ENCODE data around the gene HDAC4. TPM values are rescaled to one million over a fixed set of nuclear protein-coding genes. Genes with fewer than 3 reads are reported as not detected.

The HDAC4 gene
- total and polyA plus RNA-seq, 9 of the 15 experiments (the other 6 are each of a cell fraction or from before 2014, with no cell fraction given), result 0.11 to 20.2 (median 4.0) TPM

DNA sequence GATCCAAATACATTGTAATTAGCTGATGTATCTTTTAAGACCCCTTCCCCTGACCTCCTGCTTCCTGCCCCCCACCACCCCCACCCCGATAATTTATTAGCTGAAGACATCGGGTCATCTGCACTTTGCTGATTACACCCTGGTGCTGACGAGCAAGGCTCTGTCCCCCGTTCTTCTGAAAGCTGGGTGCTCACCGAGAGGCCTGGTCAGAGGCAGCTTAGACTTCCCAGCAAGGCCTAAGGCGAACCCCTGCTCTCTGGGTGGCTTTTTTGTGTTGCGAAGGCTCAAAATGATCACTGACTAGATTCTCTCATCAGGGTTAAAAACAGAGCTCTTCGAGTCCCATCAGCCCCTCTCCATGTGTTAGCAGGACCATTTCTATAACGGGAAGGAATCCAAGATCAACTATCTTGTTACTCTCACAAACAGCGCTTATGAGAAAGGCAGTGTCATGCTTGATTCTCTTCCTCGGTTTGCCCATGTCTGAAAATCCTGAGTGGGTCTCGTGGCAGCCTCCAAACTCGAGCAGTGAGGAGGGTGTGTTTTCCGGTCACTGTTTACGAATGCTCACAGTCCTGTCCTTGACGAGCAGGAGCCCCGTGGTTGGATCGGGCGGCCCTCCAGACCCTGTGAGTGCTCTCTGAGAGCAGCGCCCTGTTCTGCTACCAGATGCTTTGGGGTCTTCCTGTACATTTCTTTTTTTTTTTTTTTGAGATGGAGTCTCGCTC is 201.6 kb downstream of the HDAC4 start (continued):
- TF ChIP-seq, protein P1, sequence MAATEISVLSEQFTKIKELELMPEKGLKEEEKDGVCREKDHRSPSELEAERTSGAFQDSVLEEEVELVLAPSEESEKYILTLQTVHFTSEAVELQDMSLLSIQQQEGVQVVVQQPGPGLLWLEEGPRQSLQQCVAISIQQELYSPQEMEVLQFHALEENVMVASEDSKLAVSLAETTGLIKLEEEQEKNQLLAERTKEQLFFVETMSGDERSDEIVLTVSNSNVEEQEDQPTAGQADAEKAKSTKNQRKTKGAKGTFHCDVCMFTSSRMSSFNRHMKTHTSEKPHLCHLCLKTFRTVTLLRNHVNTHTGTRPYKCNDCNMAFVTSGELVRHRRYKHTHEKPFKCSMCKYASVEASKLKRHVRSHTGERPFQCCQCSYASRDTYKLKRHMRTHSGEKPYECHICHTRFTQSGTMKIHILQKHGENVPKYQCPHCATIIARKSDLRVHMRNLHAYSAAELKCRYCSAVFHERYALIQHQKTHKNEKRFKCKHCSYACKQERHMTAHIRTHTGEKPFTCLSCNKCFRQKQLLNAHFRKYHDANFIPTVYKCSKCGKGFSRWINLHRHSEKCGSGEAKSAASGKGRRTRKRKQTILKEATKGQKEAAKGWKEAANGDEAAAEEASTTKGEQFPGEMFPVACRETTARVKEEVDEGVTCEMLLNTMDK (IDR thresholded peaks at IDR 0.05; ENCODE audit: borderline replicate concordance, insufficient read depth, low read depth, low read length, poor library complexity, severe bottlenecking), result no peak
- TF ChIP-seq KDM2B (CRISPR knock-in tag; IDR thresholded peaks at IDR 0.05) (no peak), PURB (CRISPR knock-in tag; IDR thresholded peaks at IDR 0.05; ENCODE audit: low read depth) (no peak), ELF2 (CRISPR knock-in tag; IDR thresholded peaks at IDR 0.05) (no peak)

GRCh38 chr2:239198221-239198620 is 202.6 kb downstream of the HDAC4 start:
- Histone ChIP-seq H4K20me1 (replicated peaks; ENCODE audit: control insufficient read depth, insufficient read depth, low read length) (no peaks in the 10 kb centered on the region), H3K27me3 (ENCODE audit: control insufficient read depth in 2 of 2, insufficient read depth in 2 of 2, low read length in 2 of 2) (no peaks in the 10 kb centered on the region), H3K4me3 (no peak overlapping the region), H3K4me2 (ENCODE audit: insufficient read depth, low read length) (no peak overlapping the region), H3K9me1 (ENCODE audit: control insufficient read depth, insufficient read depth, low read length) (no peaks in the 10 kb centered on the region), H3K36me3 (ENCODE audit: control insufficient read depth, insufficient read depth, low read length) (no peaks in the 10 kb centered on the region), H3K9me3 (replicated peaks; ENCODE audit: control insufficient read depth, insufficient read depth, low read depth, low read length) (no peaks in the 10 kb centered on the region), H3K4me1 (replicated peaks in 1 of 2; ENCODE audit: control insufficient read depth in 2 of 2, insufficient read depth in 2 of 2, low read length in 2 of 2) (peaks cover 0 to 3% of the 10 kb centered on the region in 2 experiments; a peak in 1 of 5 replicates), H3K9ac (ENCODE audit: insufficient read depth in 1 of 2, low read depth in 2 of 2, low read length in 2 of 2) (no peak overlapping the region), H3K27ac (ENCODE audit: extremely low read depth, low read depth, low read length) (no peak overlapping the region), H2AFZ (ENCODE audit: low read depth, low read length) (no peak overlapping the region), H3K79me2 (ENCODE audit: control insufficient read depth, insufficient read depth, low read length) (no peaks in the 10 kb centered on the region)
- POLR2A ChIA-PET, result interaction anchor here (1.0 kb wide), 1 partner anchor 14 kb away, joined by 3 read pairs; no protein-coding TSS in a partner anchor
- CTCF ChIA-PET (ENCODE audit: low intra/inter-chr PET ratio), result no interaction called here
- 88% methylated on average over 6 of the region's 8 CpGs for WGBS (ENCODE audit: insufficient coverage, low coverage, missing lambda C conversion rate)
- BruUV-seq (replicated peaks), result no TSS peak
- ATAC-seq, result no peak
- no peak for DNase-seq (ENCODE audit: extremely low read depth in 1 of 4, low spot score in 3 of 4)
- TF ChIP-seq RBM17 (IDR thresholded peaks at IDR 0.05; ENCODE audit: borderline replicate concordance, low read depth, low read length), result no peak
- no peak for TF ChIP-seq MAFF (IDR thresholded peaks at IDR 0.05; ENCODE audit: low read length)
- TF ChIP-seq RBFOX2 (IDR thresholded peaks at IDR 0.05; ENCODE audit: low read depth, low read length), result no peak
- TF ChIP-seq, protein P2, sequence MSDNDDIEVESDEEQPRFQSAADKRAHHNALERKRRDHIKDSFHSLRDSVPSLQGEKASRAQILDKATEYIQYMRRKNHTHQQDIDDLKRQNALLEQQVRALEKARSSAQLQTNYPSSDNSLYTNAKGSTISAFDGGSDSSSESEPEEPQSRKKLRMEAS (CRISPR knock-in tag; IDR thresholded peaks at IDR 0.05), result no peak
- TF ChIP-seq ARHGAP35 (IDR thresholded peaks at IDR 0.05; ENCODE audit: partially characterized antibody), result no peak
- no peak for TF ChIP-seq RBBP5 (IDR thresholded peaks at IDR 0.05; ENCODE audit: borderline replicate concordance, insufficient read depth, low read length, poor library complexity, severe bottlenecking)
- no peak for TF ChIP-seq XRCC4 (IDR thresholded peaks at IDR 0.05; ENCODE audit: extremely low read depth, insufficient read depth, insufficient read length)
- TF ChIP-seq ZNF184 (CRISPR knock-in tag; IDR thresholded peaks at IDR 0.05), result no peak
- TF ChIP-seq MEF2A (IDR thresholded peaks at IDR 0.05; ENCODE audit: control insufficient read depth, low read depth, low read length), result no peak
- TF ChIP-seq NFE2L1 (tag; IDR thresholded peaks at IDR 0.05; ENCODE audit: borderline replicate concordance, low read depth), result no peak
- TF ChIP-seq, protein P3, sequence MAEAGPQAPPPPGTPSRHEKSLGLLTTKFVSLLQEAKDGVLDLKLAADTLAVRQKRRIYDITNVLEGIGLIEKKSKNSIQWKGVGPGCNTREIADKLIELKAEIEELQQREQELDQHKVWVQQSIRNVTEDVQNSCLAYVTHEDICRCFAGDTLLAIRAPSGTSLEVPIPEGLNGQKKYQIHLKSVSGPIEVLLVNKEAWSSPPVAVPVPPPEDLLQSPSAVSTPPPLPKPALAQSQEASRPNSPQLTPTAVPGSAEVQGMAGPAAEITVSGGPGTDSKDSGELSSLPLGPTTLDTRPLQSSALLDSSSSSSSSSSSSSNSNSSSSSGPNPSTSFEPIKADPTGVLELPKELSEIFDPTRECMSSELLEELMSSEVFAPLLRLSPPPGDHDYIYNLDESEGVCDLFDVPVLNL (CRISPR knock-in tag; IDR thresholded peaks at IDR 0.05; ENCODE audit: low read depth), result no peak
- in situ Hi-C loops (cut with MboI) (no loop called here), intact Hi-C loops (cut with micrococcal nuclease) (no loop called here)
- FAIRE-seq, result no peak
